ENCODE measurements around the gene MYO18B.

MYO18B gene

DNA sequence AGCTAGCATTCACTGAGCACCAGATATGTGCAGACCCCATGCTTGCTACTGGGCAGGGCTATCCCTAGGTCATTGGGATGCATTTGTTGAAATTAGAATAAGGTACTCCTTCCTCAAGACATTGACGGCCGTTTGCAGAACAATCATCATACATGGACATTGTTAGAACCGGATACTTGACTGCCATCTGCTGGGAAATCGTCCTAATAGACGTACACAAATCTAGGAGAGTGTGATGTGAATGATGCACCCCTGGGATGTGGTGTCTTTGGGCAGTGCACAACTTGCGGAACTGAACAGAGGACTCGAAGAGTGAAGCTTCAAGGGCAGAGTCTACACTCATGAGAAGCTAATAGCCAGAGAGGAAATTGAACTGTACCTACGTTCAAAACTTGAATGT, 35.9 kb downstream of the MYO18B start:
- peak; percentile 28 for DNase-seq

GRCh38 chr22:25779426-25779825, 37.4 kb downstream of the MYO18B start:
- no peak for DNase-seq

- no peak for DNase-seq
Measured at GRCh38 chr22:25779890-25780289, 37.9 kb downstream of the MYO18B start.

GRCh38 chr22:25780673-25781072, 38.7 kb downstream of the MYO18B start:
- peak; percentile 51 for DNase-seq

DNA sequence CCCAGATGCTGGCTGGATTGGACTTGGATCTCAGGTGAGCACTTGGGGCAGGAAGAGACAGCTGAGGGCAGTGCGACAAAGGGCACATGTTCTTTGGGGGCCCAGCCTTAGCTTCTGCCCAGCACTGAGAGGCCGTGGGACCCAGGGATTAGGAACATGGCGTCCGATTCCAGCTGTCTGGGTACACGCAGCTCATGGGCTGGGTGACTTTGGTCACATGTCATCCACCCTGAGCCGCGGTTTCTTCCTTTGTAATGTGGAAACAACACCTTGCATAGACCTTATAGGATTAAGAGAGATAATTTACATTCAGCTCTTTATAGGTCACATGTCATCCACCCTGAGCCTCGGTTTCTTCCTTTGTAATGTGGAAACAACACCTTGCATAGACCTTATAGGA, 39.8 kb downstream of the MYO18B start:
- DNase-seq = no peak

DNA sequence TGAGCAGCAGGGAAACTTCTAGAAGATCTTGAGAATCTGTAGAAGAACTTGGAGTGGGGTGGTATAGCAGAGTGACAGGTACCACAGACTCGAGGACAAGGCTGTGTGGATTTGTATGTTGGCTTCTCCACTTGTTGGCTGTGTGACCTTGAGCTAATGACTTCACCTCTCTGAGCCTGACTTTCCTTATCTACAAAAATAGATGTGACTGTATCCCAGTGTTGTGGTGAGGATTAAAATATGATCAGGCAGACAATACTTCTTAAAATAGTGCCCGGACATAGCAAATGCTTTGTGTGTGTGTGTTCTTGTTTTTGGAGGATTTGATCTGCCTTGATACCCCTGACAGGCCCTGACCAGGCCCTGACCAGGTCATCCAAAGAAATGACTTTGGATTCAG, 40.8 kb downstream of the MYO18B start:
- DNase-seq = no peak

GRCh38 chr22:25783856-25784255, 41.9 kb downstream of the MYO18B start:
- DNase-seq = no peak

DNA sequence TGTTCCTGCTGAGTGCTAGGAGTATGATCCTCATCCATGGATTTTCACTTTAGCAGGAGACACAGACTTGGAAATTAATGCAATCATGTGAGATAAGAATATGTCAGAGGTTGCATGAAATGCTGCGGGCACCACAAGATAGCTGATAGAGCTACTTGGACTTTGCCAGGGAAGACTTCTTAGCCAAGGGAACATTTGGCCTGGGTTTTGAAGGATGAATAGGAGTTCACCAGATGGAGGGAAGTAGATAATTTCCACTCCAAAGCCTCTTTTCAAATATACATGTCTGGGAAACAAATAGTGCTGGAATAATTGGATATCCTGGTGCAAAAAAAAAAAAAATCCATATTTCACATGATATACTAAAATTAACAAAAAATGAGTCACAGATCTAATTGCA, 44.2 kb downstream of the MYO18B start:
- no peak for DNase-seq

DNA sequence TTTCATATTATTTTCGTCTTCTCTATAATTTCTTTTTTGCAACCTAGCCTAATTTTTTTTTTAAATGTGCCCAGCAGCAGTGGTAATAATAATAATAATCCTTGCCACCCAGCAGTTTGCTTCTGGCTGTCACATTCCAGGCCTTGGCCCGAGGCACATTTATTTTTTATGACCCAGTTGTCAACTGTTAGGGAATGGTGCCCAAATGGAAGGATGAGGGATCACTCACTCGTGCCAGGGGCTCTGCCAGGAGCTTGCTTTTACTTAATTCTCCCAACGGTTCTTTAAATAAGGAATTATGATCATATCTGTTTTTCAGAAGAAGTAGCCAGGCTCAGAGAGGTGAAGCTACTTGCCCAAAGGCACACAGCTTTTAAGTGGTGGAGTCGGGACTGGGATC, 49.6 kb downstream of the MYO18B start:
- DNase-seq = no peak

DNA sequence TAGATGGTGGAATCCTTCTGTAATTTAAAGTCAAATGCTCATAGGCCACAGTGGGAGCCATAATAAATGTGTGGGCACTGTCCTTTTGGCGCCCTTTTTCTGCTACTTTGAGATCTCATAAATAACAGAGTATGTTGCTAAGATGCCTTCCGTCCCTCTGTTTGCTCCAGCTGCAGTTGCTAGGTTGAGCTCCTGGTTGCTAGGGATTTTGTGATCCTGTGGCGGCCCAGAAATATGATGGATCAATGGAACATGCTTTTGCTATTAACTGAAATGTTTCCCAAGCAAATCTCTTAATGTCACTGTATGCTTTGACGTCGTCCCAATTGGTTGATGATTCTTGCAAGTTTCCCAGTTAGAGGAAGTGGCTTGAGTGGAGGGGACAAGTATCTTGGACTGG, 53.5 kb downstream of the MYO18B start:
- no peak for DNase-seq

DNA sequence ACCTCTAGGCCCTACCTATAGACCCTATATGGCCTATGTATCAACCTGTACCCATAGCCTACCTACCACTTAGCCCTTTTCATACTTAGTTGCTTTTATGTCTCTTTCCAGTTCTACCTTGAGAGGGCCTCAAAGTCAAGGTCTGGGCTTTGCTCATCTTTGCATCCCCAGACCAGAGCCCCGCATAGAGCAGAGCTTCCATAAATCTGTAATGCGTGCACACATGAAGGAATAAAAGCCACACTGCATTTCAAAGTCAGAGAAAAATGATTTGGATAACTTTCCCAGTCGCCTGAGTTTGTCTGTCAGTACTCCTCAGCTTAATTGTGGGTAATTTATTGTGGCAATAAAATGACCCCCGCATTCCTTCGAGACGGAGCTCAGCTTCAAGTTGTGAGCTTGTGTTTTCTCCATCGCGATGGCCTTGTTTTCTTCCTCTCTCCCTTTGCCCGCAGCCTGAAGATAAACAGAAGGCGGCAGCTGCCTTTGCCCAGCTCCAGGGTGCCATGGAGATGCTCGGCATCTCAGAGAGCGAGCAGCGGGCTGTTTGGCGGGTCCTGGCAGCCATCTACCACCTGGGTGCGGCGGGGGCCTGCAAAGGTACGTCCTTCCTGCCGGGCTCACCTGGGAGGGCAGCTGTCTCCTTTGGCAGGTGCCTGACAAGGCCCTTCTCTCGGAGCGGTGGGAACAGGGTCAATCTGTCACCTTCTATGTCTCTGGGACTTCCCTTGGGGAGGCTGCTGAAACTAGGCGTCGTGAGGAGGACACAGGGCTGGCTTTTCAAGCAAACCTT, 55.7 kb downstream of the MYO18B start:
- DNase-seq = no peak

DNA sequence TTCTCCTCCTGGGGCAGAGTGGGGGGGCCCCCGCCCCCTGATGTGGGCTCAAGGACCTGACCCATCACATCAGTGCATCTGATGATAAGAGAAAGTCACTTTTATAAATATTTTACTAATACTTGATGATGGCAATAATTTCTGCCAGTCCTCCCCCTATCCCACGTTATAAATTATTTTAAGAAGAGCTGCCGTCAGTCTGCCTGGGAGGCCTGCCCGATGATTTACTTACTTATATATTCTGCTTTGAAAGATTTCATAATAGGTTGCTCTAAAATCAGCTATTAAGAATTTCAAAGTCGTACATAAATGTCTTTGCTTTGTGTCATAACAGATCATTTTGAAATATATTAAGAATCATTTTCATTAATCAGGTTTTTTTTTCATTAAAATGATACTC, 58.8 kb downstream of the MYO18B start:
- no peak for DNase-seq

DNA sequence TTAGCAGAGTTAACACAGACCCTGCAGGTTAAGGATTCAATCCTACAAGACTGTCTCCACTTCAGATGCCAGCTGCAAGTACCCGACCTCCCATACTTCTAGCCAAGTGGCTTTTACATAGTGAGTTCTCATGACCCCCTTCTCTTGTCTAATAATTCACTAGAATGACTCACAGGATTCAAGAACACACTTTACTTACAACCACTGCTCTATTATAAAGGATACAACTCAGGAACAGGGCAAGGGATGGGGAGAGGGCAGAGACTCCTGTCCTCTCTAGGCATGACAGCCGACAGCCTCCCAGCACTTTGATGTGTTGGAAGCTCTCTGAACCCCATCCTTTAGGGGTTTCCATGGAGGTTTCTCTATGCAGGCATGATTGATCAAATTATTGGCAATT, 60.0 kb downstream of the MYO18B start:
- no peak for DNase-seq

- DNase-seq = no peak
Measured at GRCh38 chr22:25804676-25805075, 62.7 kb downstream of the MYO18B start.

DNA sequence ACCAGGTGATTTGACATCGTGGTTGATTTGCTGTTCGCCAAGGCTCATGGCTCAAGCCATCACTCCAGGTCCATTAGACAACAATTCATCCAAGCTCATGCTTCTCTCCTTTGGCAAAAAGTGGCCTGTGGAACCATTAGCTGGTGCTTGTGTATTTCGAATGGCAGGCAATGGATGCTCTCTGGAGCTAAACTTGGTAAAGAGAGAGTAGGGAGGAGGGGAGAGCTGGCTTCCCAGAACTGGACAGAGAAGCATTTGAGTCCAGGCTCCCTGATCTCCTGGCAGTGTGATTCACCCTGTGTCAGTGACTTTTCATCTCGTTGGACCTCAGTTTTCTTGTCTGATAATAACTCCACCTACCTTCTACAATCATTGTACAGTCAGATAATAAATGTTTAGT, 64.6 kb downstream of the MYO18B start:
- no peak for DNase-seq

DNA sequence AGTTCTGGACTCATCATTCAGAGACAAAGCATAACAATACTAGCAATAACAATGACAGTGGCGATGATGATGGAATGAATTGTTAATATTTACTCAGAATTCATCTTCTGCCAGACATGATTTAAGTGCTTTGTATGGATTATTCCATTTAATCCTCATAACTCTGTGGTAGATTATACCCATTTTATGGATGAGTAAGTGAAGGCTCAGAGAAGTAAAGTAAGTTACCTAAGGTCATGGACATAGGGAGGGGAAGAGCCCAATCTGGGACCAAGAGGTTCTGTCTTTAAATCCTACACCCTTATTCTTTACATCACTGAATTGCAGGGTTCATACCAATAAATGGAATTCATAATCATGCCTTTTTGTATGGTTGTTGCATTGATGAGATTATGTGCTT, 72.7 kb downstream of the MYO18B start:
- DNase-seq = no peak

GRCh38 chr22:25815561-25815960, 73.6 kb downstream of the MYO18B start:
- no peak for DNase-seq

DNA sequence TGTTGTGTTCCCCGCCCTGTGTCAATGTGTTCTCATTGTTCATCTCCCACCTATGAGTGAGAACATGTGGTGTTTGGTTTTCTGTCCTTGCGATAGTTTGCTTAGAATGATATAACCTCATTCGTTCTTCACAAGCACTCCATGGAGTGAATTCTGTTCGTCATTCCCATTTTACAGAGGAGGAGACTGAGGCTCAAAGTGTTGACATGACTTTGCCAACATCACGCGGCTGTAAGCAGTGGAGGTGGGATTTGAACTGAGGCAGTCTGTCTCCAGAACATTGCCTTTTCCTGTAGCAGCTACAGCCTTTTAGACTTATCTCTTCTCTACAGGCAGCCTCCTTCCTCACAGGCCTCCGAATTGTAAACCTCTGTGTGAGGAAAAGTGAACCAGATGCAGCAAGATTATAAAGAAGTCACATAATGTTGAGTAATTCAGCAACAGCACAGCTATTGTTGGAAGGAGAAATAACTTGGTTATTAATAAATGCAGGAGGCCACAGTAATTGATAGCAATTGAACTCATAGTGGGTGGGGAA, 74.6 kb downstream of the MYO18B start:
- DNase-seq = no peak

DNA sequence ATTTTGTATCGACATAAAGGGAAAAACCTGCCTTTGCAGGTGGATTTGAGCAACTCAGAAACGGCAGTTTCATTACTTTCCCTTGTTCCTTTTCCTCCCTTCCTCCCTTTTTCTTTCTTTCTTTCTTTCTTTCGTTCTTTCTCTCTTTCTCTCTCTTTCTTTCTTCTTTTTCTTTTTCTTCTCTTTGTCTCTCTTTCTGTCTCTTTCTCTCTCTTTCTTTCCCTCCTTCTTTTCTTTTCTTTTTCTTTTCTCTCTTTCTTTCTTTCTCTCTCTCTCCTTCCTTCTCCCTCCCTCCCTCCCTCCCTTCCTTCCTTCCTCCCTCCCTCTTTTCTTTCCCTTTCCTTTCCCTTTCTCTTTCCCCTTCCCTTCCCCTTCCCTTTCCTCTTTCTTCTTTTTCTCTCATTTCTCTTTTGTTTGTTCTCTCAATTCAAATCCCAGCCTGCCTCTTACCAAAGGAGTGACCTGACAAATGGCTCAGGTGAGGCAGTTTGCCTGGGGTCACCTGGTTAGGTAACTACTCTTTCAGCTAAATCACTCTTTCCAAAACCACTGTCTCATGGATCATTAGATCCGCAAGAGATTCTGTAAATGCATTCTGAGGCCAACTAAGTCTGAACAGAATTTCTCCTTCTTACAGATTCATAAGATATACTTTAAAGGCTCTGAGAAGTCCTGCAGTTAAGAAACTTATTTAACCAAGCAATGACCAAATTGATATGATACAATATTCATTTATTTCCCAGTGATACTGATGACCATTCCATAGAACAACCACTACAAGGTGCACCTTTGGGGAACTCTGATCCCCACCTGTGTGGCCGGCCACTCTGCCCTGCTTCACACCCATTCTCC, 75.3 kb downstream of the MYO18B start:
- no peak for DNase-seq

GRCh38 chr22:25818541-25818940, 76.6 kb downstream of the MYO18B start:
- DNase-seq = no peak

- DNase-seq = no peak
Measured at GRCh38 chr22:25822344-25822743, 80.4 kb downstream of the MYO18B start.

GRCh38 chr22:25823276-25823675, 81.3 kb downstream of the MYO18B start:
- no peak for DNase-seq

- no peak for DNase-seq
Measured at GRCh38 chr22:25824828-25825423, 82.9 kb downstream of the MYO18B start.

DNA sequence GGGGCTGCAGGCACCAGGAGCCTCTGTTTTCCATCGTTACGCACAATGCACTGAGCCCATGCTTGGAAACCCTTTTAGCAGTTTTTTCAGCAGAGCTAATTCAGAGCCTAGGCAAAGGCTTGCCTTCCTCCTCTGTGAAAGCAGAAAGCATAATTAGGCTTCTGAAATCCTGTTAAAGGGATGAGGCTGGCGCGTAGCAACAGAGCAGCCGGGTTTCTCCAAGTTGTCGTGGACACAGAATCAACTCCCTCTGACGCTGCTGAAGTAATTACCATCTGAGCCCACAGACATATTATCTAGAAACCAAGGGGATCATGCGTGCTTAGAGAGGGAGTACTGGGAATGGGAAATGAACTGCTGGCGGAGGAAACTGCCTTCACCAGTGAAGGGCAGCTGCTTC, 85.4 kb downstream of the MYO18B start:
- no peak for DNase-seq

Data from NCI-H1694 (cell line).